Umbilical cord (tissue), 2 donors: ENCODE data around the gene NFIB. TPM values are rescaled to one million over a fixed set of nuclear protein-coding genes. Genes with fewer than 3 reads are reported as not detected.

Experiments
- DNase-seq: peaks from one replicate; pipeline ENCODE4 v3.0.0-alpha.2; 2015; ENCODE audit warnings: low spot score
- total RNA-seq: library from RNA; depleted of rRNA; stranded (reverse); fragments of >200 nt; gene quantifications from one replicate; pipeline ENCODE4 v1.2.3, GENCODE V29; 2014; ENCODE audit warnings: low replicate concordance; ENCODE audit not compliant: insufficient read depth

The NFIB gene
- 33.0 TPM for total RNA-seq

- DNase-seq, result peak; percentile 54
Measured at GRCh38 chr9:14313951-14314423, at the start of gene NFIB. TSS of gene NFIB (minus strand) at chr9:14314141. CDS start at chr9:14313511, 630 bp downstream.

- DNase-seq, result peak; percentile 36
Measured at GRCh38 chr9:14362175-14362574, 48.2 kb upstream of the NFIB start.

GRCh38 chr9:14361074-14361473 lies 47.1 kb upstream of the NFIB start:
- DNase-seq, result no peak

GRCh38 chr9:14358523-14358922 lies 44.6 kb upstream of the NFIB start:
- no peak for DNase-seq

GRCh38 chr9:14356351-14357265 lies 42.7 kb upstream of the NFIB start:
- DNase-seq, result no peak

- no peak for DNase-seq
Measured at GRCh38 chr9:14354201-14354600, 40.3 kb upstream of the NFIB start.

- DNase-seq, result peak; percentile 89
Measured at GRCh38 chr9:14353222-14354056, 39.5 kb upstream of the NFIB start.

GRCh38 chr9:14352503-14352902 lies 38.6 kb upstream of the NFIB start:
- no peak for DNase-seq

GRCh38 chr9:14351221-14351836 lies 37.4 kb upstream of the NFIB start:
- DNase-seq, result no peak

- DNase-seq, result no peak
Measured at GRCh38 chr9:14350754-14351153, 36.8 kb upstream of the NFIB start.

GRCh38 chr9:14350349-14350728 lies 36.4 kb upstream of the NFIB start:
- DNase-seq, result no peak

- peak; percentile 29 for DNase-seq
Measured at GRCh38 chr9:14349447-14350348, 35.8 kb upstream of the NFIB start.

GRCh38 chr9:14349146-14349446 lies 35.2 kb upstream of the NFIB start:
- peak; percentile 42 for DNase-seq

- DNase-seq, result peak; percentile 43
Measured at GRCh38 chr9:14348373-14349145, 34.6 kb upstream of the NFIB start.

GRCh38 chr9:14348123-14348372 lies 34.1 kb upstream of the NFIB start:
- DNase-seq, result no peak

GRCh38 chr9:14347406-14348122 lies 33.6 kb upstream of the NFIB start:
- DNase-seq, result peak; percentile 58

- no peak for DNase-seq
Measured at GRCh38 chr9:14346811-14347405, 33.0 kb upstream of the NFIB start.

GRCh38 chr9:14346231-14346791 lies 32.4 kb upstream of the NFIB start:
- DNase-seq, result peak; percentile 32
